SK-N-SH (cell line): ENCODE data around the gene CDC42EP4. TPM values are rescaled to one million over a fixed set of nuclear protein-coding genes. Genes with fewer than 3 reads are reported as not detected.

Source experiments
- CTCF ChIA-PET: fragments of 300-600, 350-600 bp; formaldehyde crosslinking; extraction: SDS; loops from one replicate; lab custom pipeline; 2021; lab: Yijun Ruan, JAX
- POLR2A ChIA-PET: fragments of 350-600 bp; sonication (Branson Sonifier 250); formaldehyde crosslinking; extraction: SDS; loops from one replicate; lab custom pipeline; 2020; ENCODE audit warnings: antibody characterized with exemption, inconsistent platforms; lab: Yijun Ruan, JAX
- DNase-seq: peaks from one replicate; pipeline ENCODE4 v3.0.0; 2012
- H2AFZ ChIP-seq: fragments of 200-600 bp; sonication (generic); 2 replicates; pipeline ENCODE4 v1.8.1; 2016; ENCODE audit warnings: antibody characterized with exemption, mild to moderate bottlenecking, low read depth
- H3F3A ChIP-seq: fragments of 200-600 bp; sonication (generic); replicated peaks from 2 replicates; pipeline ENCODE3; 2016; ENCODE audit warnings: antibody characterized with exemption, mild to moderate bottlenecking; ENCODE audit not compliant: insufficient read depth
- H3K27ac ChIP-seq, 2 experiments: fragments of 200-500 bp in 1 of 2; fragments of 200-600 bp in 1 of 2; sonication (Bioruptor generic) in 1 of 2; sonication (generic), shearing (Covaris generic) in 1 of 2; 2 replicates each; pipeline versions ENCODE4 v1.5.1 to v1.6.1; 2014 to 2016; ENCODE audit warnings: low read depth in 2 of 2, inconsistent platforms in 1 of 2, low read length in 1 of 2, mild to moderate bottlenecking in 1 of 2, mixed read lengths in 1 of 2
- H3K27me3 ChIP-seq: fragments of 200-600 bp; sonication (generic), shearing (Covaris generic); 2 replicates; pipeline ENCODE4 v1.6.1; 2016; ENCODE audit warnings: mixed run types; ENCODE audit not compliant: insufficient read depth
- H3K36me3 ChIP-seq, 2 experiments: fragments of 200-500 bp in 1 of 2; fragments of 200-600 bp in 1 of 2; sonication (Bioruptor generic) in 1 of 2; sonication (generic) in 1 of 2; replicated peaks in 1 of 2; 2 replicates each; pipeline versions ENCODE3 to v1.5.1; 2014 to 2016; ENCODE audit warnings: low read length in 1 of 2, mild to moderate bottlenecking in 1 of 2; ENCODE audit not compliant: insufficient read depth in 2 of 2, control insufficient read depth in 1 of 2
- H3K4me1 ChIP-seq, 2 experiments: fragments of 200-500 bp in 1 of 2; fragments of 200-600 bp in 1 of 2; sonication (Bioruptor generic) in 1 of 2; sonication (generic), shearing (Covaris generic) in 1 of 2; 2 replicates each; pipeline versions ENCODE4 v1.5.1 to v1.6.1; 2014 to 2016; ENCODE audit warnings: low read depth in 1 of 2, low read length in 1 of 2, mixed run types in 1 of 2; ENCODE audit not compliant: insufficient read depth in 2 of 2, control insufficient read depth in 1 of 2
- H3K4me2 ChIP-seq: fragments of 200-600 bp; sonication (generic), shearing (Covaris generic); 2 replicates; pipeline ENCODE4 v1.6.1; 2017; ENCODE audit warnings: mixed run types
- H3K4me3 ChIP-seq, 2 experiments: fragments of 200-500 bp in 1 of 2; fragments of 200-600 bp in 1 of 2; sonication (Bioruptor generic) in 1 of 2; sonication (generic), shearing (Covaris generic) in 1 of 2; 2 replicates each; pipeline versions ENCODE4 v1.5.1 to v1.8.1; 2014 to 2016; ENCODE audit warnings: low read depth in 2 of 2, inconsistent platforms in 1 of 2, low read length in 1 of 2, mild to moderate bottlenecking in 1 of 2, mixed read lengths in 1 of 2, moderate library complexity in 1 of 2
- H3K79me2 ChIP-seq: fragments of 200-600 bp; sonication (generic); 2 replicates; pipeline ENCODE4 v1.8.1; 2017; ENCODE audit warnings: mild to moderate bottlenecking; ENCODE audit not compliant: insufficient read depth
- H3K9ac ChIP-seq: fragments of 200-600 bp; sonication (generic); 2 replicates; pipeline ENCODE4 v1.6.1; 2017; ENCODE audit warnings: mixed run types
- H3K9me2 ChIP-seq: fragments of 200-600 bp; sonication (generic); 2 replicates; pipeline ENCODE4 v1.6.1; 2017; ENCODE audit warnings: mixed run types
- H3K9me3 ChIP-seq: fragments of 200-600 bp; sonication (generic); 2 replicates; pipeline ENCODE4 v1.6.1; 2017; ENCODE audit warnings: mixed run types, mild to moderate bottlenecking, moderate library complexity
- H4K20me1 ChIP-seq: fragments of 200-600 bp; sonication (generic); 2 replicates; pipeline ENCODE4 v1.6.1; 2017; ENCODE audit warnings: mild to moderate bottlenecking, mixed run types; ENCODE audit not compliant: insufficient read depth
- CHD2 ChIP-seq: fragments of 150-350 bp; IDR thresholded peaks from 2 replicates; pipeline ENCODE4 v1.6.1; 2018; ENCODE audit warnings: low read length; ENCODE audit not compliant: partially characterized antibody
- CTCF ChIP-seq: fragments of 200-600 bp; sonication (generic); IDR thresholded peaks from 2 replicates; pipeline ENCODE4 v1.6.1; 2017; ENCODE audit warnings: antibody characterized with exemption, mild to moderate bottlenecking, moderate library complexity
- EP300 ChIP-seq, 2 experiments: IDR thresholded peaks; 2 replicates each; pipeline versions ENCODE4 v1.4.0 to v1.6.1; 2012; ENCODE audit warnings: borderline replicate concordance in 1 of 2, low read depth in 1 of 2, low read length in 1 of 2
- FOSL2 ChIP-seq: IDR thresholded peaks from 2 replicates; pipeline ENCODE4 v1.4.0; 2012; ENCODE audit warnings: low read depth, mild to moderate bottlenecking, moderate library complexity, borderline replicate concordance
- FOXJ3 ChIP-seq: sonication (generic); formaldehyde crosslinking; IDR thresholded peaks from 2 replicates; pipeline ENCODE4 v1.5.1; 2020; ENCODE audit warnings: mild to moderate bottlenecking, missing genetic modification reagents
- FOXM1 ChIP-seq: IDR thresholded peaks from 2 replicates; pipeline ENCODE4 v1.4.0; 2012; ENCODE audit warnings: low read depth, mild to moderate bottlenecking
- GABPA ChIP-seq: IDR thresholded peaks from 2 replicates; pipeline ENCODE4 v1.4.0; 2012; ENCODE audit warnings: low read depth, mild to moderate bottlenecking
- MXI1 ChIP-seq: IDR thresholded peaks from 2 replicates; pipeline ENCODE4 v1.6.1; 2012; ENCODE audit warnings: mild to moderate bottlenecking, low read depth, low read length, improper control_type of control experiment
- POLR2AphosphoS5 ChIP-seq: IDR thresholded peaks from 2 replicates; pipeline ENCODE4 v1.6.1; 2012; ENCODE audit warnings: low read depth, low read length
- RAD21 ChIP-seq: IDR thresholded peaks from 2 replicates; pipeline ENCODE4 v1.6.1; 2012; ENCODE audit warnings: mild to moderate bottlenecking, low read length
- RCOR1 ChIP-seq: fragments of 150-350 bp; IDR thresholded peaks from 2 replicates; pipeline ENCODE4 v1.6.1; 2017; ENCODE audit warnings: antibody characterized with exemption, low read length
- RFX5 ChIP-seq: IDR thresholded peaks from 2 replicates; pipeline ENCODE4 v1.6.1; 2012; ENCODE audit warnings: mild to moderate bottlenecking, improper control_type of control experiment, low read length
- RXRA ChIP-seq: IDR thresholded peaks from 2 replicates; pipeline ENCODE4 v1.4.0; 2012; ENCODE audit warnings: low read depth, mild to moderate bottlenecking, borderline replicate concordance
- SIN3A ChIP-seq: IDR thresholded peaks from 2 replicates; pipeline ENCODE4 v1.6.1; 2012; ENCODE audit warnings: low read depth, mild to moderate bottlenecking, low read length, moderate library complexity, borderline replicate concordance
- TEAD4 ChIP-seq: IDR thresholded peaks from 2 replicates; pipeline ENCODE4 v1.4.0; 2012; ENCODE audit warnings: mild to moderate bottlenecking, borderline replicate concordance; ENCODE audit not compliant: insufficient read depth
- YY1 ChIP-seq: IDR thresholded peaks from 2 replicates; pipeline ENCODE4 v1.4.0; 2012; ENCODE audit warnings: low read depth, mild to moderate bottlenecking
- ZBTB33 ChIP-seq: IDR thresholded peaks from 2 replicates; pipeline ENCODE4 v1.4.0; 2012; ENCODE audit warnings: low read depth, borderline replicate concordance
- WGBS: methylation state at CpG from one replicate; pipeline ENCODE4 v1.1.6; 2017; ENCODE audit warnings: low lambda C conversion rate; 5-methylcytosine and 5-hydroxymethylcytosine counted together
- polyA plus RNA-seq, 3 experiments: library from polyadenylated mRNA; depleted of rRNA; stranded (reverse); fragments of >200 nt; gene quantifications; 2 replicates each; pipeline ENCODE4 v1.2.3, GENCODE V29; 2012

The CDC42EP4 gene
- polyA plus RNA-seq, 1 of the 3 experiments (the other 2 are of a cell fraction): 28.3 TPM

GRCh38 chr17:73336408-73337329 is 24.9 kb upstream of the CDC42EP4 start:
- peak; percentile 49 for DNase-seq
- WGBS: 84% methylated on average over 11 of the region's 13 CpGs
- Histone ChIP-seq H3K4me1 (peaks cover 4 to 20% of the 10 kb centered on the region in 2 experiments; a peak in 2 of 4 replicates), H3K79me2 (no peaks in the 10 kb centered on the region), H4K20me1 (no peaks in the 10 kb centered on the region), H3F3A (peaks cover 9% of the 10 kb centered on the region), H3K9ac (no peak overlapping the region), H3K27ac (no peak overlapping the region), H3K4me3 (no peak overlapping the region), H3K4me2 (no peak overlapping the region), H2AFZ (no peak overlapping the region), H3K36me3 (no peaks in the 10 kb centered on the region), H3K27me3 (no peaks in the 10 kb centered on the region), H3K9me3 (no peaks in the 10 kb centered on the region), H3K9me2 (no peaks in the 10 kb centered on the region)
- no peak for TF ChIP-seq POLR2AphosphoS5
- no peak for TF ChIP-seq TEAD4
- no peak for TF ChIP-seq MXI1
- TF ChIP-seq ZBTB33: no peak
- no peak for TF ChIP-seq RCOR1
- no peak for TF ChIP-seq FOXJ3 (CRISPR knock-in tag)
- no peak for TF ChIP-seq GABPA
- TF ChIP-seq RAD21: no peak
- TF ChIP-seq YY1: no peak
- TF ChIP-seq CTCF: no peak
- no peak for TF ChIP-seq SIN3A
- no peak for TF ChIP-seq FOSL2
- TF ChIP-seq RFX5: no peak
- TF ChIP-seq EP300 (IDR thresholded peaks at IDR 0.05; ENCODE audit: borderline replicate concordance in 1 of 2, low read depth in 1 of 2, low read length in 1 of 2): no peak
- no peak for TF ChIP-seq CHD2
- TF ChIP-seq FOXM1: no peak
- no peak for TF ChIP-seq RXRA
- CTCF ChIA-PET: interaction anchor here (0.6 to 2.2 kb wide), 5 partner anchors 11 to 782 kb away, joined by 3 to 8 read pairs (median 6); partner anchors contain the start of gene CDC42EP4
- POLR2A ChIA-PET: no interaction called here
